Breast epithelium (tissue), 4 donors: ENCODE results near the gene SMIM30. TPM values are rescaled to one million over a fixed set of nuclear protein-coding genes. Genes with fewer than 3 reads are reported as not detected.
"Not testable (repeated sequence)": the region's sequence is repeated elsewhere in the genome, so short reads cannot be mapped to it uniquely, and the experiment has no call there.

ENCODE experiments used
- DNase-seq, 2 donors: peaks; one replicate each; pipeline ENCODE4 v3.0.0-alpha.2; 2019; ENCODE audit warnings: low spot score in 2 of 2
- H3K27ac ChIP-seq, 2 donors: fragments of 200-600 bp; sonication (generic) in 1 of 2; one replicate each; pipeline ENCODE4 v1.5.1; 2016 to 2019; ENCODE audit warnings: mild to moderate bottlenecking in 1 of 2
- H3K27me3 ChIP-seq, 2 donors: fragments of 200-600 bp; sonication (generic) in 1 of 2; one replicate each; pipeline versions ENCODE4 v1.5.1 to v1.6.0; 2017 to 2019; ENCODE audit warnings: control low read depth in 1 of 2, mild to moderate bottlenecking in 1 of 2
- H3K36me3 ChIP-seq: fragments of 200-600 bp; one replicate; pipeline ENCODE4 v1.5.1; 2019
- H3K4me1 ChIP-seq, 2 donors: fragments of 200-600 bp; sonication (generic); one replicate each; pipeline ENCODE4 v1.5.1; 2016 to 2019; ENCODE audit warnings: control low read depth in 1 of 2
- H3K4me3 ChIP-seq, 3 donors: fragments of 200-600 bp; sonication (generic); 1 replicate in 2 of 3; 2 replicates in 1 of 3; pipeline ENCODE4 v1.5.1; 2016 to 2019; ENCODE audit warnings: mild to moderate bottlenecking in 3 of 3, moderate library complexity in 2 of 3
- H3K9me3 ChIP-seq, 2 donors: fragments of 200-600 bp; sonication (generic) in 1 of 2; one replicate each; pipeline ENCODE4 v1.5.1; 2016 to 2019; ENCODE audit warnings: control low read depth in 1 of 2
- POLR2A ChIP-seq: fragments of 450-650 bp; IDR thresholded peaks from one replicate; pipeline ENCODE4 v1.6.1; 2016; ENCODE audit warnings: antibody characterized with exemption, mild to moderate bottlenecking, moderate library complexity
- POLR2AphosphoS5 ChIP-seq, 3 donors: sonication (generic); formaldehyde crosslinking; IDR thresholded peaks; one replicate each; pipeline ENCODE4 v1.6.1; 2017; ENCODE audit warnings: antibody characterized with exemption in 3 of 3
- intact Hi-C: fragments of 100-400 bp; cut with DNase I; formaldehyde crosslinking; loops from one replicate; pipeline ENCODE4 v1.15.1; 2023; ENCODE audit warnings: low total_unique reads
- total RNA-seq, 3 donors: library from RNA; depleted of rRNA; stranded (reverse); fragments of >200 nt; gene quantifications; one replicate each; pipeline ENCODE4 v1.1.0, GENCODE V29; 2016
- TF ChIP-seq, protein P1 (sequence below), 3 donors: fragments of 450-650 bp; IDR thresholded peaks; one replicate each; pipeline ENCODE4 v1.5.1; 2016 to 2017; ENCODE audit warnings: antibody characterized with exemption in 3 of 3, mild to moderate bottlenecking in 3 of 3, moderate library complexity in 3 of 3

Gene SMIM30, protein sequence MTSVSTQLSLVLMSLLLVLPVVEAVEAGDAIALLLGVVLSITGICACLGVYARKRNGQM
- total RNA-seq: 10 to 100 TPM; 32.1 to 42.1 (median 40.8) TPM

GRCh38 chr7:113118074-113118959 is at the start of gene SMIM30:
Gene SMIM30, minus strand, starts transcription at chr7:113118554. Its CDS starts 976 bp downstream, at chr7:113117578.
- DNase-seq: peak; percentile 90

GRCh38 chr7:113166176-113166575 is 47.8 kb upstream of the SMIM30 start:
- H3K27me3 ChIP-seq, H3K27ac ChIP-seq, H3K4me3 ChIP-seq, H3K9me3 ChIP-seq, H3K36me3 ChIP-seq, intact Hi-C loops, H3K4me1 ChIP-seq, DNase-seq: not testable (repeated sequence)

More at GRCh38 chr7:113118074-113118959, at the start of gene SMIM30:
- H3K27ac ChIP-seq: peak within 1 kb of the TSS; percentile 61 to 68
- no peaks in the 10 kb centered on the region for H3K36me3 ChIP-seq
- H3K4me3 ChIP-seq: peak within 1 kb of the TSS; percentile 50 to 78 (median 63)
- H3K4me1 ChIP-seq: no peaks in the 10 kb centered on the region
- no peaks in the 10 kb centered on the region for H3K27me3 ChIP-seq
- TF ChIP-seq POLR2AphosphoS5 (IDR thresholded peaks at IDR 0.05) (peak; percentile 83 to 94 (median 87)), POLR2A (peak; percentile 85)
- TF ChIP-seq, protein P1, sequence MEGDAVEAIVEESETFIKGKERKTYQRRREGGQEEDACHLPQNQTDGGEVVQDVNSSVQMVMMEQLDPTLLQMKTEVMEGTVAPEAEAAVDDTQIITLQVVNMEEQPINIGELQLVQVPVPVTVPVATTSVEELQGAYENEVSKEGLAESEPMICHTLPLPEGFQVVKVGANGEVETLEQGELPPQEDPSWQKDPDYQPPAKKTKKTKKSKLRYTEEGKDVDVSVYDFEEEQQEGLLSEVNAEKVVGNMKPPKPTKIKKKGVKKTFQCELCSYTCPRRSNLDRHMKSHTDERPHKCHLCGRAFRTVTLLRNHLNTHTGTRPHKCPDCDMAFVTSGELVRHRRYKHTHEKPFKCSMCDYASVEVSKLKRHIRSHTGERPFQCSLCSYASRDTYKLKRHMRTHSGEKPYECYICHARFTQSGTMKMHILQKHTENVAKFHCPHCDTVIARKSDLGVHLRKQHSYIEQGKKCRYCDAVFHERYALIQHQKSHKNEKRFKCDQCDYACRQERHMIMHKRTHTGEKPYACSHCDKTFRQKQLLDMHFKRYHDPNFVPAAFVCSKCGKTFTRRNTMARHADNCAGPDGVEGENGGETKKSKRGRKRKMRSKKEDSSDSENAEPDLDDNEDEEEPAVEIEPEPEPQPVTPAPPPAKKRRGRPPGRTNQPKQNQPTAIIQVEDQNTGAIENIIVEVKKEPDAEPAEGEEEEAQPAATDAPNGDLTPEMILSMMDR (IDR thresholded peaks at IDR 0.05): no peak
- H3K9me3 ChIP-seq: no peaks in the 10 kb centered on the region
- intact Hi-C loops: no loop called here

- Histone ChIP-seq H3K4me1 (no peaks in the 10 kb centered on the region), H3K27me3 (no peaks in the 10 kb centered on the region), H3K27ac (no peak overlapping the region), H3K4me3 (no peak overlapping the region), H3K36me3 (no peaks in the 10 kb centered on the region), H3K9me3 (no peaks in the 10 kb centered on the region)
- intact Hi-C loops: no loop called here
- no peak for DNase-seq
- TF ChIP-seq POLR2AphosphoS5 (IDR thresholded peaks at IDR 0.05) (no peak), POLR2A (no peak)
- TF ChIP-seq, protein P1 (IDR thresholded peaks at IDR 0.05): no peak
These were observed 42.7 kb upstream of the SMIM30 start for GRCh38 chr7:113161050-113161449.

- H3K4me3 ChIP-seq: no peak overlapping the region
These were observed 41.5 kb upstream of the SMIM30 start for GRCh38 chr7:113159746-113160339.

GRCh38 chr7:113158756-113159155 is 40.4 kb upstream of the SMIM30 start:
- no peak for DNase-seq
- Histone ChIP-seq H3K4me3 (no peak overlapping the region), H3K9me3 (no peaks in the 10 kb centered on the region), H3K4me1 (no peaks in the 10 kb centered on the region), H3K27me3 (no peaks in the 10 kb centered on the region), H3K27ac (no peak overlapping the region), H3K36me3 (no peaks in the 10 kb centered on the region)
- intact Hi-C loops: no loop called here
- TF ChIP-seq POLR2AphosphoS5 (IDR thresholded peaks at IDR 0.05): no peak
- no peak for TF ChIP-seq POLR2A
- TF ChIP-seq, protein P1 (IDR thresholded peaks at IDR 0.05): no peak

More at GRCh38 chr7:113159746-113160339, 41.5 kb upstream of the SMIM30 start:
- Histone ChIP-seq H3K36me3 (no peaks in the 10 kb centered on the region), H3K4me1 (no peaks in the 10 kb centered on the region), H3K27me3 (no peaks in the 10 kb centered on the region), H3K27ac (no peak overlapping the region), H3K9me3 (no peaks in the 10 kb centered on the region)
- no peak for TF ChIP-seq POLR2A
- TF ChIP-seq, protein P1 (IDR thresholded peaks at IDR 0.05): peak in 2 of 3 donors; percentile 15 to 31
- no peak for TF ChIP-seq POLR2AphosphoS5 (IDR thresholded peaks at IDR 0.05)
- intact Hi-C loops: no loop called here
- DNase-seq: no peak
